H9 (cell line): Measurements from ENCODE around the gene MRGPRX2. TPM values are rescaled to one million over a fixed set of nuclear protein-coding genes. Genes with fewer than 3 reads are reported as not detected.

Experiments used
- DNase-seq: peaks from one replicate; pipeline ENCODE4 v3.0.0-alpha.2; 2017
- H2AFZ ChIP-seq: one replicate; pipeline ENCODE4 v1.6.1; 2013; ENCODE audit warnings: mild to moderate bottlenecking, low read length, control low read depth, moderate library complexity
- H2AK5ac ChIP-seq: 2 replicates; pipeline ENCODE4 v1.6.1; 2013; ENCODE audit warnings: low read length, control low read depth, mixed read lengths; ENCODE audit not compliant: insufficient read length
- H2BK120ac ChIP-seq: one replicate; pipeline ENCODE4 v1.6.1; 2013; ENCODE audit warnings: low read depth, mild to moderate bottlenecking, low read length, control low read depth, inconsistent platforms; ENCODE audit not compliant: poor library complexity, severe bottlenecking
- H2BK12ac ChIP-seq: 2 replicates; pipeline ENCODE4 v1.6.1; 2013; ENCODE audit warnings: low read length, control low read depth, mixed read lengths, low read depth; ENCODE audit not compliant: insufficient read length
- H2BK15ac ChIP-seq: 2 replicates; pipeline ENCODE4 v1.6.1; 2013; ENCODE audit warnings: low read depth, low read length, control low read depth
- H2BK20ac ChIP-seq: one replicate; pipeline ENCODE4 v1.6.1; 2013; ENCODE audit warnings: low read depth, mild to moderate bottlenecking, low read length, control low read depth, inconsistent platforms; ENCODE audit not compliant: poor library complexity, severe bottlenecking
- H2BK5ac ChIP-seq: 2 replicates; pipeline ENCODE4 v1.6.1; 2013; ENCODE audit warnings: low read length, control low read depth, mixed read lengths; ENCODE audit not compliant: insufficient read length
- H3K14ac ChIP-seq: 2 replicates; pipeline ENCODE4 v1.6.1; 2013; ENCODE audit warnings: low read length, control low read depth; ENCODE audit not compliant: insufficient read depth
- H3K18ac ChIP-seq: 2 replicates; pipeline ENCODE4 v1.6.1; 2013; ENCODE audit warnings: low read depth, mild to moderate bottlenecking, mixed read lengths, low read length, control low read depth; ENCODE audit not compliant: insufficient read length
- H3K23ac ChIP-seq: 2 replicates; pipeline ENCODE4 v1.6.1; 2013; ENCODE audit warnings: low read length, control low read depth, mixed read lengths, low read depth; ENCODE audit not compliant: insufficient read length
- H3K23me2 ChIP-seq: 2 replicates; pipeline ENCODE4 v1.6.1; 2013; ENCODE audit warnings: low read depth, mild to moderate bottlenecking, mixed read lengths, low read length, control low read depth; ENCODE audit not compliant: insufficient read length, poor library complexity, severe bottlenecking
- H3K27ac ChIP-seq: 2 replicates; pipeline ENCODE4 v1.5.1; 2013; ENCODE audit warnings: low read length, control low read depth, mixed read lengths, low read depth; ENCODE audit not compliant: insufficient read length
- H3K27me3 ChIP-seq: 2 replicates; pipeline ENCODE4 v1.6.1; 2013; ENCODE audit warnings: low read length, control low read depth, inconsistent platforms; ENCODE audit not compliant: insufficient read depth
- H3K4ac ChIP-seq: 2 replicates; pipeline ENCODE4 v1.6.1; 2013; ENCODE audit warnings: low read depth, mild to moderate bottlenecking, control low read depth, inconsistent platforms, low read length, moderate library complexity
- H3K4me1 ChIP-seq: 2 replicates; pipeline ENCODE4 v1.6.1; 2013; ENCODE audit warnings: low read length, control low read depth, inconsistent platforms; ENCODE audit not compliant: insufficient read depth
- H3K4me2 ChIP-seq: 2 replicates; pipeline ENCODE4 v1.6.1; 2013; ENCODE audit warnings: low read length, control low read depth, mixed read lengths; ENCODE audit not compliant: insufficient read length, insufficient read depth
- H3K56ac ChIP-seq: 2 replicates; pipeline ENCODE4 v1.6.1; 2013; ENCODE audit warnings: low read depth, mild to moderate bottlenecking, mixed read lengths, low read length, control low read depth; ENCODE audit not compliant: insufficient read length
- H3K79me1 ChIP-seq: 2 replicates; pipeline ENCODE4 v1.6.1; 2013; ENCODE audit warnings: low read depth, mild to moderate bottlenecking, moderate library complexity, low read length, control low read depth, inconsistent platforms; ENCODE audit not compliant: insufficient read depth, poor library complexity, severe bottlenecking
- H3K79me2 ChIP-seq: 2 replicates; pipeline ENCODE4 v1.6.1; 2013; ENCODE audit warnings: low read length, control low read depth, inconsistent platforms; ENCODE audit not compliant: insufficient read depth
- H3K9ac ChIP-seq: 2 replicates; pipeline ENCODE4 v1.6.1; 2013; ENCODE audit warnings: low read length, control low read depth, mixed read lengths; ENCODE audit not compliant: insufficient read length; ENCODE audit errors: extremely low read depth
- H3K9me3 ChIP-seq: one replicate; pipeline ENCODE4 v1.6.1; 2013; ENCODE audit warnings: low read depth, low read length, inconsistent platforms; ENCODE audit not compliant: control insufficient read depth
- H3T11ph ChIP-seq: one replicate; pipeline ENCODE4 v1.6.1; 2013; ENCODE audit warnings: mild to moderate bottlenecking, low read length, control low read depth, inconsistent platforms
- H4K20me1 ChIP-seq: one replicate; pipeline ENCODE4 v1.6.1; 2013; ENCODE audit not compliant: control insufficient read depth, insufficient read length, insufficient read depth
- H4K5ac ChIP-seq: 2 replicates; pipeline ENCODE4 v1.6.1; 2013; ENCODE audit warnings: low read depth, mild to moderate bottlenecking, mixed read lengths, low read length, control low read depth; ENCODE audit not compliant: insufficient read length
- H4K8ac ChIP-seq: replicated peaks from 2 replicates; pipeline ENCODE4 v1.6.1; 2013; ENCODE audit warnings: low read length, control low read depth, mixed read lengths, low read depth; ENCODE audit not compliant: insufficient read length
- H4K91ac ChIP-seq: 2 replicates; pipeline ENCODE4 v1.6.1; 2013; ENCODE audit warnings: low read depth, mild to moderate bottlenecking, moderate library complexity, mixed read lengths, low read length, control low read depth; ENCODE audit not compliant: insufficient read length
- H3K27ac Mint-ChIP-seq, 3 experiments: 2 replicates in 2 of 3; 3 replicates in 1 of 3; pipeline ENCODE4 v1.8.0; 2020 to 2021; ENCODE audit warnings: mixed read lengths in 3 of 3, mild to moderate bottlenecking in 1 of 3, moderate library complexity in 1 of 3
- H3K27me3 Mint-ChIP-seq: 2 replicates; pipeline ENCODE4 v1.8.0; 2021; ENCODE audit warnings: low read depth, mild to moderate bottlenecking, moderate library complexity, mixed read lengths
- H3K36me3 Mint-ChIP-seq, 3 experiments: 2 replicates in 2 of 3; 3 replicates in 1 of 3; pipeline ENCODE4 v1.8.0; 2020 to 2021; ENCODE audit warnings: low read depth in 3 of 3, mixed read lengths in 3 of 3; ENCODE audit not compliant: insufficient read depth in 1 of 3
- H3K4me1 Mint-ChIP-seq, 2 experiments: 2 replicates each; pipeline ENCODE4 v1.8.0; 2020; ENCODE audit warnings: mixed read lengths in 2 of 2
- H3K4me3 Mint-ChIP-seq, 2 experiments: 2 replicates in 1 of 2; 3 replicates in 1 of 2; pipeline ENCODE4 v1.8.0; 2020 to 2021; ENCODE audit warnings: mild to moderate bottlenecking in 2 of 2, mixed read lengths in 2 of 2, moderate library complexity in 1 of 2
- H3K9me3 Mint-ChIP-seq, 2 experiments: 2 replicates in 1 of 2; 3 replicates in 1 of 2; pipeline ENCODE4 v1.8.0; 2020; ENCODE audit warnings: mild to moderate bottlenecking in 2 of 2, mixed read lengths in 2 of 2, moderate library complexity in 1 of 2
- WGBS: extraction: QIAGEN DNeasy Blood & Tissue Kit; methylation state at CpG from one replicate; pipeline ENCODE4 v1.1.7; 2013; ENCODE audit warnings: missing lambda C conversion rate, low lambda C conversion rate, mixed read lengths; ENCODE audit not compliant: insufficient read length; ENCODE audit errors: extremely low coverage; 5-methylcytosine and 5-hydroxymethylcytosine counted together
- total RNA-seq: library from RNA; stranded (reverse); gene quantifications from 2 replicates; pipeline ENCODE4 v1.2.1, GENCODE V29; 2021
- TF ChIP-seq, protein P1 (sequence below): fragments of 200-600 bp; sonication (generic); conservative IDR thresholded peaks from 3 replicates; pipeline ENCODE4 v1.8.0; 2021; ENCODE audit warnings: antibody characterized with exemption, mild to moderate bottlenecking

MRGPRX2 gene
- total RNA-seq, 1 experiment from 2014 or later = not detected

DNA sequence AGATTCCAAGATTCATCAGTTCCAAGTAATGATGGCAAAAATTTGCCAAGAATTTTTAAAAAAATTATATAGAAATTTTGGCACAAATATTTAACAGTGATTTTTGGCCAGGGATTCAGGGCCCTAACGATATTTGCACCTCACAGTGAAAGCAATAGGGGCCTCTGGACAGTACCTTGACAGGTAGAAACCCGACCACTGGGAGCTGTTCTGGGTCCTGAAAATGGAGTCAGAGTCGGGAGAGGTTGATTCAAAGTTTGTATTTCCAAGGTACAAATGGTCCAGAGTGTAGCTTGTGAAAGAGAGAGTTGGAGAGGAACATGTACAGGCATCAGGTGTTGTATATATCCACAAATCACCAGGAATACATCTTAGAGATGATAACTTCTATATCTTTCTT is 41.6 kb downstream of the MRGPRX2 start:
- no peaks in the 10 kb centered on the region for H3K36me3 Mint-ChIP-seq
- Histone ChIP-seq H2AFZ (no peak overlapping the region), H4K20me1 (no peaks in the 10 kb centered on the region), H4K5ac (no peak overlapping the region), H3K4me1 (no peaks in the 10 kb centered on the region), H3K79me1 (no peaks in the 10 kb centered on the region), H2BK5ac (no peak overlapping the region), H2BK120ac (no peak overlapping the region), H2BK12ac (no peak overlapping the region), H3K79me2 (no peaks in the 10 kb centered on the region), H3K9me3 (no peaks in the 10 kb centered on the region), H3K27ac (no peak overlapping the region), H3K14ac (no peak overlapping the region), H3K23ac (no peak overlapping the region), H3K18ac (no peak overlapping the region), H3K4ac (no peak overlapping the region), H4K8ac (no peak overlapping the region), H3K9ac (no peak overlapping the region), H3K4me2 (no peak overlapping the region), H3K23me2 (no peaks in the 10 kb centered on the region), H4K91ac (no peak overlapping the region), H3T11ph (no peak overlapping the region), H3K56ac (no peak overlapping the region), H2BK15ac (no peak overlapping the region), H2BK20ac (no peak overlapping the region), H2AK5ac (no peak overlapping the region), H3K27me3 (no peaks in the 10 kb centered on the region)
- no peak overlapping the region for H3K4me3 Mint-ChIP-seq
- TF ChIP-seq, protein P1, sequence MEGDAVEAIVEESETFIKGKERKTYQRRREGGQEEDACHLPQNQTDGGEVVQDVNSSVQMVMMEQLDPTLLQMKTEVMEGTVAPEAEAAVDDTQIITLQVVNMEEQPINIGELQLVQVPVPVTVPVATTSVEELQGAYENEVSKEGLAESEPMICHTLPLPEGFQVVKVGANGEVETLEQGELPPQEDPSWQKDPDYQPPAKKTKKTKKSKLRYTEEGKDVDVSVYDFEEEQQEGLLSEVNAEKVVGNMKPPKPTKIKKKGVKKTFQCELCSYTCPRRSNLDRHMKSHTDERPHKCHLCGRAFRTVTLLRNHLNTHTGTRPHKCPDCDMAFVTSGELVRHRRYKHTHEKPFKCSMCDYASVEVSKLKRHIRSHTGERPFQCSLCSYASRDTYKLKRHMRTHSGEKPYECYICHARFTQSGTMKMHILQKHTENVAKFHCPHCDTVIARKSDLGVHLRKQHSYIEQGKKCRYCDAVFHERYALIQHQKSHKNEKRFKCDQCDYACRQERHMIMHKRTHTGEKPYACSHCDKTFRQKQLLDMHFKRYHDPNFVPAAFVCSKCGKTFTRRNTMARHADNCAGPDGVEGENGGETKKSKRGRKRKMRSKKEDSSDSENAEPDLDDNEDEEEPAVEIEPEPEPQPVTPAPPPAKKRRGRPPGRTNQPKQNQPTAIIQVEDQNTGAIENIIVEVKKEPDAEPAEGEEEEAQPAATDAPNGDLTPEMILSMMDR = no peak
- no CpG with 5 or more reads among the region's 3 CpGs for WGBS
- H3K27me3 Mint-ChIP-seq = peaks cover 49% of the 10 kb centered on the region
- H3K9me3 Mint-ChIP-seq = no peaks in the 10 kb centered on the region; a peak in 1 of 5 replicates
- no peak overlapping the region for H3K27ac Mint-ChIP-seq
- H3K4me1 Mint-ChIP-seq = no peaks in the 10 kb centered on the region
- peak; percentile 45 for DNase-seq
